LNCaP clone FGC (cell line): Measurements from ENCODE around the gene PIK3AP1.

ENCODE experiments used
- DNase-seq: peaks from one replicate; pipeline ENCODE4 v3.0.0-alpha.2; 2011; ENCODE audit warnings: low read depth
- H3K4me3 ChIP-seq: 2 replicates; pipeline ENCODE4 v1.5.1; 2011; ENCODE audit warnings: mild to moderate bottlenecking, low read depth, low read length, control low read depth
- TF ChIP-seq, protein P1 (sequence below): IDR thresholded peaks from 2 replicates; pipeline ENCODE4 v1.5.1; 2012; ENCODE audit warnings: mild to moderate bottlenecking; ENCODE audit not compliant: control insufficient read depth, insufficient read depth; ENCODE audit errors: extremely low read depth

Gene PIK3AP1

DNA sequence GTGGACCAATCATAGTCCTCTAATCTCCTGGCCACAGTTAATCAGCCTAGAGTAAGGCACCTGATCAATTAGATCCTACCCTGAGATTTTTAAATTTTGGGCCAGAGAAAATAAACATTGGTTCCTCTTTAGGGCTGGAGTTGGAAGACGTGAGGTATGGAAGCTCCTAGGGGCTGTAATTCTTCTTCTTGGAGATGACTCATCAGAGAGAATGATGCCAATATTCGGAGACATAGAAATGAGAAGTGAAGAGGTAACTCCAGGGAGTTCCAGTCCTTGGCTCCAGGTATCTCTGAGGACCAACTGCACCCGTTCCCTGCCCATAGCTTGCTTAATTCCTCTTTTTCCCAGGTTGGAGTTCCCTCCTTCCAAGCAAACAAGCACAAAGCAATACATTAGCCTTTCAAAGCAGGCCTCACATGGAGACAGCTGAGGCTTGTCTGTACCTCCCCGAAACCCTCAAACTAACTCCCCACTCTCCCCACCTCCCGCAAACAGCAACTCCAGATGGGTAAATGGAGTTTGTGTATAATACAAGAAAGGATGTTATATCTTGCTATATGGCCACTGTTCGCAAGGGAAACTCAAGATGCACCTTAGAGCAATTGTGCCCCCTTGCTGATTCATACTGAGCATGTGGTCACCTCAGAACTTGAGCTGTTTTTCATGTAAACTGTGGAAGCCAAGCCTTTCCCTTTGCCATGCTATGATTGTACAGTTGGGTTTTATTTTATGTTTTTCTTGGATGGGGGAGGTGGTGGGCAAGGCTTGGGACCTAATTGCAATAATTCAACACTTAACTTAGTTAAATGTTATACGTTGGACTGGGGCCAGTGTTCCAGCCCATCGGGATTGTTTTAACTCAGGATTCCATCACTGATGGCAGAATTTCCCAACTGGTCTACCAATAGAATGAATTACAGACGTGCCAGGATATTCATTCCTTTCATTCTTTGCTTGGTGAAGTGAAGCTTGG is 29.3 kb downstream of the PIK3AP1 start:
- DNase-seq = no peak
- H3K4me3 ChIP-seq = no peak overlapping the region
- TF ChIP-seq, protein P1, sequence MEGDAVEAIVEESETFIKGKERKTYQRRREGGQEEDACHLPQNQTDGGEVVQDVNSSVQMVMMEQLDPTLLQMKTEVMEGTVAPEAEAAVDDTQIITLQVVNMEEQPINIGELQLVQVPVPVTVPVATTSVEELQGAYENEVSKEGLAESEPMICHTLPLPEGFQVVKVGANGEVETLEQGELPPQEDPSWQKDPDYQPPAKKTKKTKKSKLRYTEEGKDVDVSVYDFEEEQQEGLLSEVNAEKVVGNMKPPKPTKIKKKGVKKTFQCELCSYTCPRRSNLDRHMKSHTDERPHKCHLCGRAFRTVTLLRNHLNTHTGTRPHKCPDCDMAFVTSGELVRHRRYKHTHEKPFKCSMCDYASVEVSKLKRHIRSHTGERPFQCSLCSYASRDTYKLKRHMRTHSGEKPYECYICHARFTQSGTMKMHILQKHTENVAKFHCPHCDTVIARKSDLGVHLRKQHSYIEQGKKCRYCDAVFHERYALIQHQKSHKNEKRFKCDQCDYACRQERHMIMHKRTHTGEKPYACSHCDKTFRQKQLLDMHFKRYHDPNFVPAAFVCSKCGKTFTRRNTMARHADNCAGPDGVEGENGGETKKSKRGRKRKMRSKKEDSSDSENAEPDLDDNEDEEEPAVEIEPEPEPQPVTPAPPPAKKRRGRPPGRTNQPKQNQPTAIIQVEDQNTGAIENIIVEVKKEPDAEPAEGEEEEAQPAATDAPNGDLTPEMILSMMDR = no peak

- H3K4me3 ChIP-seq = no peak overlapping the region
- no peak for DNase-seq
- TF ChIP-seq, protein P1 = no peak
These were observed 31.5 kb downstream of the PIK3AP1 start for GRCh38 chr10:96688789-96689188.

DNA sequence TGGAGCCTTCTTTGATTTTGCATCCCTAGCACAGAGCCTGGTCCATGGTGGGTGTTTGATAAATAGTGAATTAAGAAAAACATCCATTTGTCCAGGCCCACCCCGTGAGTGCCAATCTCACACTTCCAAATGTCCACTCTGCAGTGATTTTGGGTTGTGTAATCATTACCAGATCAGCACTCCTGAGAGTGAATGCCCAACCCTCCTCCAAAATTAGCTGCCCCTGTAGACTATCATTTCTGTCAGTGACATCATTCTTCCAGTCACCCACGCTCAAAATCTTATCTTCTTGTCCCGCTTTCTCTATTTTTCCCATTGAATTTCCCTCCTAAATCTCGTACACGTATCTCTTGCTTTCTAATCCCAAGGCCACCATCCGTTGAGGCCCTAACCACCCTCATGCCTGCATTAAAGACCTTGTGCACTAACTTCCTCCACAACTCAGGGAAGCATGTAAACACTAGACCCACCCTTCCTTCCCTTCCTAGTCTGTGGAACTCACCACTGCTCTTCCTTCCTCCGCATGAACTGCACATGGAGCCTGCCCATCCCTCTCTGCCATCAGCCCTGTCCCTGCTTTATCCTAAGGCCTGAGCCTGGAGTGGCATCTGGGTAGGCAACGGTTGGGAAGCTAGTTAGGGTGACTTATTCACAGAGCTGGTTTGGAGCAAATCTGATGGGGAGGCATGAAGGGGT is 32.8 kb downstream of the PIK3AP1 start:
- TF ChIP-seq, protein P1 = no peak
- DNase-seq = no peak
- no peak overlapping the region for H3K4me3 ChIP-seq

DNA sequence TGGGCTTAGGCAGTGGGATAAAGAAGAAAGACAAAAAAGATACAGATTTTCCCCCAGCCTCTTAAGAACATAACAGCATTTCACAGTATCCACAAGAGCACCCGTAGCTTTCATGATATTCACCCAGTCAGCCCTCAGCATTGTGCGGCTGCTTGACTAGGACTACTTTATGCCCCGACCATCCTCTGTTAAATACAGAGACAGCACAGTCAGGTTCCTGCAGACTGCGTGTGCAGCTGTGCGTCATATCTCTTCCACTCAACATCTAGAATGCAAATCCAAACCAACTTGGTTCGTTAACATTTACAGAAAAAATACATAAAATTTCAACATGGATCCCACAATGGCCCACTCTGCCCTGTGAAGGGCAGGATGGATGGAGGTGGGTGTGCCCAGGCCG is 33.8 kb downstream of the PIK3AP1 start:
- no peak for DNase-seq
- H3K4me3 ChIP-seq = no peak overlapping the region
- TF ChIP-seq, protein P1 = no peak

GRCh38 chr10:96685306-96685705 is 35.0 kb downstream of the PIK3AP1 start:
- no peak overlapping the region for H3K4me3 ChIP-seq
- TF ChIP-seq, protein P1 = no peak
- no peak for DNase-seq

GRCh38 chr10:96684826-96685225 is 35.5 kb downstream of the PIK3AP1 start:
- H3K4me3 ChIP-seq = no peak overlapping the region
- TF ChIP-seq, protein P1 = no peak
- DNase-seq = no peak
